Effector memory CD8-positive, alpha-beta T cell (primary cell): ENCODE measurements around the gene FLNB.
A peak's percentile ranks its signal among the peaks of the same experiment; 100 is the strongest.

Source experiments
- ATAC-seq: fragments of 150-1000 bp; cut with Tn5 transposase; replicated peaks from 2 replicates; pipeline ENCODE4 v1.10.0; 2021; ENCODE audit warnings: mild to moderate bottlenecking, moderate library complexity
- DNase-seq, 3 experiments: peaks; one replicate each; pipeline ENCODE4 v3.0.0; 2021
- H3K27ac Mint-ChIP-seq, 2 donors: one replicate each; pipeline ENCODE4 v1.8.0; 2022; ENCODE audit warnings: mild to moderate bottlenecking in 2 of 2, mixed read lengths in 2 of 2, moderate library complexity in 2 of 2
- H3K27me3 Mint-ChIP-seq, 2 donors: one replicate each; pipeline ENCODE4 v1.8.0; 2022; ENCODE audit warnings: mixed read lengths in 2 of 2
- H3K36me3 Mint-ChIP-seq: one replicate; pipeline ENCODE4 v1.8.0; 2022; ENCODE audit warnings: mild to moderate bottlenecking, moderate library complexity, mixed read lengths; ENCODE audit not compliant: insufficient read depth
- H3K4me1 Mint-ChIP-seq, 2 donors: one replicate each; pipeline ENCODE4 v1.8.0; 2022; ENCODE audit warnings: low read depth in 2 of 2, mixed read lengths in 2 of 2
- H3K4me3 Mint-ChIP-seq, 2 donors: one replicate each; pipeline ENCODE4 v1.8.0; 2022; ENCODE audit warnings: mild to moderate bottlenecking in 2 of 2, mixed read lengths in 2 of 2, moderate library complexity in 2 of 2
- H3K9me3 Mint-ChIP-seq, 2 donors: one replicate each; pipeline ENCODE4 v1.8.0; 2022; ENCODE audit warnings: mixed read lengths in 2 of 2

FLNB gene

GRCh38 chr3:58021962-58022361 lies 13.7 kb downstream of the FLNB start:
- Mint-ChIP-seq H3K27me3 (no peaks in the 10 kb centered on the region), H3K4me1 (peaks cover 0 to 2% of the 10 kb centered on the region in 2 donors), H3K27ac (peak overlapping the region; percentile 35), H3K9me3 (no peaks in the 10 kb centered on the region), H3K4me3 (no peak overlapping the region), H3K36me3 (no peaks in the 10 kb centered on the region)
- no peak for ATAC-seq
- DNase-seq = no peak

- Mint-ChIP-seq H3K27me3 (no peaks in the 10 kb centered on the region), H3K27ac (peak overlapping the region; percentile 35), H3K36me3 (no peaks in the 10 kb centered on the region), H3K9me3 (no peaks in the 10 kb centered on the region), H3K4me1 (peaks cover 0 to 2% of the 10 kb centered on the region in 2 donors), H3K4me3 (no peak overlapping the region)
- DNase-seq (no peak), ATAC-seq (no peak)
Measured at GRCh38 chr3:58022490-58022889, 14.3 kb downstream of the FLNB start.

- no peaks in the 10 kb centered on the region for H3K9me3 Mint-ChIP-seq
- H3K4me3 Mint-ChIP-seq = no peak overlapping the region
- no peak for ATAC-seq
- no peaks in the 10 kb centered on the region for H3K27me3 Mint-ChIP-seq
- H3K4me1 Mint-ChIP-seq = peaks cover 0 to 5% of the 10 kb centered on the region in 2 donors
- no peak for DNase-seq
- H3K36me3 Mint-ChIP-seq = no peaks in the 10 kb centered on the region
- H3K27ac Mint-ChIP-seq = no peak overlapping the region
Measured at GRCh38 chr3:58023531-58023930, 15.3 kb downstream of the FLNB start.

- Mint-ChIP-seq H3K4me1 (peaks cover 0 to 7% of the 10 kb centered on the region in 2 donors), H3K4me3 (no peak overlapping the region), H3K36me3 (peaks cover 5% of the 10 kb centered on the region), H3K9me3 (no peaks in the 10 kb centered on the region), H3K27ac (no peak overlapping the region), H3K27me3 (no peaks in the 10 kb centered on the region)
- ATAC-seq (no peak), DNase-seq (no peak)
Measured at GRCh38 chr3:58025406-58025805, 17.2 kb downstream of the FLNB start.

- H3K27ac Mint-ChIP-seq = peak overlapping the region in 1 of 2 donors; percentile 47
- H3K4me1 Mint-ChIP-seq = peaks cover 0 to 7% of the 10 kb centered on the region in 2 donors
- no peaks in the 10 kb centered on the region for H3K27me3 Mint-ChIP-seq
- no peaks in the 10 kb centered on the region for H3K9me3 Mint-ChIP-seq
- ATAC-seq (no peak), DNase-seq (no peak)
- no peak overlapping the region for H3K4me3 Mint-ChIP-seq
- peaks cover 5% of the 10 kb centered on the region for H3K36me3 Mint-ChIP-seq
Measured at GRCh38 chr3:58025837-58026569, 17.8 kb downstream of the FLNB start.

- Mint-ChIP-seq H3K27me3 (no peaks in the 10 kb centered on the region), H3K4me3 (no peak overlapping the region), H3K4me1 (peaks cover 0 to 7% of the 10 kb centered on the region in 2 donors), H3K36me3 (peaks cover 5% of the 10 kb centered on the region), H3K9me3 (no peaks in the 10 kb centered on the region), H3K27ac (peak overlapping the region in 1 of 2 donors; percentile 47)
- ATAC-seq (no peak), DNase-seq (no peak)
Measured at GRCh38 chr3:58026598-58026997, 18.4 kb downstream of the FLNB start.

GRCh38 chr3:58027704-58028317 lies 19.6 kb downstream of the FLNB start:
- no peaks in the 10 kb centered on the region for H3K9me3 Mint-ChIP-seq
- ATAC-seq (no peak), DNase-seq (no peak)
- peak overlapping the region in 1 of 2 donors; percentile 6 for H3K27ac Mint-ChIP-seq
- H3K27me3 Mint-ChIP-seq = no peaks in the 10 kb centered on the region
- H3K4me3 Mint-ChIP-seq = no peak overlapping the region
- H3K4me1 Mint-ChIP-seq = peaks cover 0 to 7% of the 10 kb centered on the region in 2 donors
- H3K36me3 Mint-ChIP-seq = peaks cover 5% of the 10 kb centered on the region

GRCh38 chr3:58028902-58029301 lies 20.7 kb downstream of the FLNB start:
- DNase-seq = no peak
- Mint-ChIP-seq H3K4me3 (no peak overlapping the region), H3K27ac (no peak overlapping the region), H3K9me3 (no peaks in the 10 kb centered on the region), H3K4me1 (peaks cover 0 to 7% of the 10 kb centered on the region in 2 donors), H3K27me3 (no peaks in the 10 kb centered on the region), H3K36me3 (peaks cover 5% of the 10 kb centered on the region)
- ATAC-seq = no peak

GRCh38 chr3:58029842-58030584 lies 21.8 kb downstream of the FLNB start:
- Mint-ChIP-seq H3K9me3 (no peaks in the 10 kb centered on the region), H3K27me3 (no peaks in the 10 kb centered on the region), H3K4me3 (no peak overlapping the region), H3K4me1 (peaks cover 5 to 14% of the 10 kb centered on the region in 2 donors), H3K36me3 (peaks cover 5% of the 10 kb centered on the region), H3K27ac (no peak overlapping the region)
- no peak for ATAC-seq
- DNase-seq = no peak

GRCh38 chr3:58032186-58032585 lies 24.0 kb downstream of the FLNB start:
- no peak overlapping the region for H3K4me3 Mint-ChIP-seq
- H3K4me1 Mint-ChIP-seq = peaks cover 18 to 27% of the 10 kb centered on the region in 2 donors
- peaks cover 5% of the 10 kb centered on the region for H3K36me3 Mint-ChIP-seq
- no peaks in the 10 kb centered on the region for H3K27me3 Mint-ChIP-seq
- no peaks in the 10 kb centered on the region for H3K9me3 Mint-ChIP-seq
- ATAC-seq = no peak
- peak overlapping the region in 1 of 2 donors; percentile 4 for H3K27ac Mint-ChIP-seq
- no peak for DNase-seq

GRCh38 chr3:58034738-58035523 lies 26.7 kb downstream of the FLNB start:
- peak overlapping the region; percentile 93 to 95 for H3K27ac Mint-ChIP-seq
- DNase-seq (peak; percentile 25 to 35 (median 30)), ATAC-seq (peak; percentile 96)
- peaks cover 2% of the 10 kb centered on the region for H3K36me3 Mint-ChIP-seq
- H3K9me3 Mint-ChIP-seq = no peaks in the 10 kb centered on the region
- no peaks in the 10 kb centered on the region for H3K27me3 Mint-ChIP-seq
- peaks cover 21 to 27% of the 10 kb centered on the region in 2 donors for H3K4me1 Mint-ChIP-seq
- H3K4me3 Mint-ChIP-seq = peak overlapping the region; percentile 53 to 64

GRCh38 chr3:58035524-58036255 lies 27.5 kb downstream of the FLNB start:
- DNase-seq = no peak
- H3K4me3 Mint-ChIP-seq = peak overlapping the region; percentile 53 to 64
- no peaks in the 10 kb centered on the region for H3K36me3 Mint-ChIP-seq
- no peaks in the 10 kb centered on the region for H3K9me3 Mint-ChIP-seq
- peaks cover 21 to 25% of the 10 kb centered on the region in 2 donors for H3K4me1 Mint-ChIP-seq
- ATAC-seq = no peak
- peak overlapping the region; percentile 93 to 95 for H3K27ac Mint-ChIP-seq
- no peaks in the 10 kb centered on the region for H3K27me3 Mint-ChIP-seq
